NB4 (cell line): ENCODE measurements around the gene HEY2.

Source experiments
- DNase-seq: peaks from one replicate; pipeline ENCODE4 v3.0.0; 2010; ENCODE audit warnings: low read depth
- H3K4me3 ChIP-seq: one replicate; pipeline ENCODE4 v1.5.1; 2011; ENCODE audit warnings: mild to moderate bottlenecking, low read depth, low read length, moderate library complexity
- CTCF ChIP-seq: IDR thresholded peaks from one replicate; pipeline ENCODE4 v1.5.1; 2012; ENCODE audit warnings: low read depth, low read length
- MAX ChIP-seq: IDR thresholded peaks from 2 replicates; pipeline ENCODE4 v1.6.1; 2011; ENCODE audit warnings: low read depth, low read length
- MYC ChIP-seq: IDR thresholded peaks from 2 replicates; pipeline ENCODE4 v1.6.1; 2011; ENCODE audit warnings: low read depth, low read length
- POLR2A ChIP-seq: IDR thresholded peaks from 2 replicates; pipeline ENCODE4 v1.6.1; 2011; ENCODE audit warnings: mild to moderate bottlenecking; ENCODE audit not compliant: insufficient read length; ENCODE audit errors: extremely low read depth

Gene HEY2

GRCh38 chr6:125746019-125746414 is 3.4 kb upstream of the HEY2 start:
- TF ChIP-seq POLR2A: no peak
- no peak for TF ChIP-seq MAX
- no peak for DNase-seq
- H3K4me3 ChIP-seq: no peak overlapping the region

- H3K4me3 ChIP-seq: peak overlapping the region; percentile 60
- peak; percentile 87 for DNase-seq
- TF ChIP-seq MYC (no peak), CTCF (no peak), POLR2A (no peak), MAX (no peak)
These were observed 2.5 kb upstream of the HEY2 start for GRCh38 chr6:125746731-125747588.

GRCh38 chr6:125747589-125748405 is 1.6 kb upstream of the HEY2 start:
- TF ChIP-seq MYC (no peak), MAX (no peak), POLR2A (no peak), CTCF (no peak)
- H3K4me3 ChIP-seq: peak overlapping the region; percentile 60
- peak; percentile 36 for DNase-seq

GRCh38 chr6:125748406-125749172 is 843 bp upstream of the HEY2 start:
- TF ChIP-seq POLR2A (no peak), MAX (no peak), MYC (no peak), CTCF (no peak)
- peak; percentile 43 for DNase-seq
- H3K4me3 ChIP-seq: peak overlapping the region; percentile 46

GRCh38 chr6:125749865-125750691 is 646 bp downstream of the HEY2 start:
- H3K4me3 ChIP-seq: peak overlapping the region; percentile 54
- TF ChIP-seq CTCF (no peak), MYC (no peak), MAX (no peak), POLR2A (no peak)
- DNase-seq: peak; percentile 21
